Pancreas (tissue), 10 donors: ENCODE data around the gene MAMDC4. TPM values are rescaled to one million over a fixed set of nuclear protein-coding genes. Genes with fewer than 3 reads are reported as not detected.

Experiments used
- ATAC-seq, 4 donors: fragments of 200-7000 bp; cut with Tn5 transposase; one replicate each; pipeline versions ENCODE4 v1.8.0 to v1.9.1; 2020; ENCODE audit warnings: mild to moderate bottlenecking in 4 of 4, moderate library complexity in 4 of 4
- DNase-seq, 6 donors: peaks; one replicate each; pipeline ENCODE4 v3.0.0-alpha.2; 2020
- FAIRE-seq: peaks from 2 replicates; lab custom pipeline; 2012; peaks lifted over from hg19 to GRCh38; lab: Jason Lieb, UNC
- H3K27ac ChIP-seq, 4 donors: fragments of 200-600 bp; sonication (generic); 1 replicate in 3 of 4; 2 replicates in 1 of 4; pipeline versions ENCODE4 v1.5.0 to v1.8.0; 2020
- H3K27me3 ChIP-seq, 4 donors: fragments of 200-600 bp; one replicate each; pipeline ENCODE4 v1.8.0; 2021
- H3K36me3 ChIP-seq, 3 donors: fragments of 200-600 bp; sonication (generic) in 1 of 3; one replicate each; pipeline versions ENCODE4 v1.5.0 to v1.8.0; 2020 to 2021
- H3K4me1 ChIP-seq, 3 donors: fragments of 200-600 bp; one replicate each; pipeline ENCODE4 v1.8.0; 2021
- H3K4me3 ChIP-seq, 4 donors: fragments of 200-600 bp; sonication (generic) in 2 of 4; one replicate each; pipeline versions ENCODE4 v1.5.0 to v1.8.0; 2020 to 2021
- H3K9me3 ChIP-seq, 4 donors: fragments of 200-600 bp; one replicate each; pipeline ENCODE4 v1.8.0; 2021
- CTCF ChIP-seq, 4 donors: fragments of 200-600 bp; sonication (generic) in 3 of 4; IDR thresholded peaks; one replicate each; pipeline versions ENCODE4 v1.5.0 to v1.8.0; 2021; ENCODE audit warnings: antibody characterized with exemption in 4 of 4
- WGBS, 2 donors: extraction: QIAGEN DNeasy Blood & Tissue Kit; methylation state at CpG; one replicate each; pipeline ENCODE4 v1.1.7; 2013; 5-methylcytosine and 5-hydroxymethylcytosine counted together
- intact Hi-C, 3 donors: fragments of 100-400 bp; cut with DNase I; formaldehyde crosslinking; loops; one replicate each; pipeline versions ENCODE4 v1.11.1 to v1.14.2; 2022
- polyA plus RNA-seq, 2 donors: library from polyadenylated mRNA; stranded (reverse); fragments of 200-250 nt; gene quantifications; one replicate each; pipeline ENCODE4 v1.2.3, GENCODE V29; 2013
- total RNA-seq, 6 donors: library from RNA; stranded (reverse); fragmentation: NEBNext Ultra II Directional in 4 of 6; extraction: Animal tissue kit (Norgen Biotek cat#: 25700) in 4 of 6; gene quantifications; one replicate each; pipeline versions ENCODE4 v1.2.1 to v1.2.4, GENCODE V29; 2021 to 2023
- donor health status: healthy with polysubstance abuse.
- donor health status: DM: no; HTN: no; CAD: no; lungs with moderate emphysema.
- donor health status: DM: no; HTN: no; CAD: no.
- donor health status: control.
- donor health status: control.
- donor health status: Bipolar disorder and iron deficiency.
- donor health status: DM: yes; HTN: yes; CAD: no.
- donor health status: DM: no; HTN: no; CAD: no.
- donor health status: DM: no; HTN: no; CAD: no.
- donor health status: DM: yes; HTN: yes; CAD: no.

MAMDC4 gene
- total and polyA plus RNA-seq, 8 donors: 3.0 to 38.6 (median 5.4) TPM

GRCh38 chr9:136885950-136886578 is 33.9 kb downstream of the MAMDC4 start, which contains the start of gene TRAF2:
TRAF2 (plus strand) TSS chr9:136886516; CDS start chr9:136898741, 12,225 bp downstream.
- ATAC-seq (peak; percentile 92 to 98 (median 96)), DNase-seq (peak; percentile 97 to 99 (median 98)), FAIRE-seq (no peak)
- intact Hi-C loops: no loop called here
- 1% methylated on average over 35 to 88 of the region's 88 CpGs for WGBS, 2 donors
- Histone ChIP-seq H3K36me3 (no peaks in the 10 kb centered on the region), H3K27me3 (no peaks in the 10 kb centered on the region), H3K27ac (peak within 1 kb of the TSS in 3 of 4 donors; percentile 46 to 92 (median 91)), H3K9me3 (no peaks in the 10 kb centered on the region), H3K4me1 (peaks cover 0 to 33% (median 7%) of the 10 kb centered on the region in 3 donors), H3K4me3 (peak within 1 kb of the TSS; percentile 68 to 97 (median 84))
- no peak for TF ChIP-seq CTCF (IDR thresholded peaks at IDR 0.05)

GRCh38 chr9:136886610-136887597 is 34.8 kb downstream of the MAMDC4 start:
- Histone ChIP-seq H3K27me3 (no peaks in the 10 kb centered on the region), H3K36me3 (no peaks in the 10 kb centered on the region), H3K4me1 (peaks cover 0 to 27% (median 7%) of the 10 kb centered on the region in 3 donors), H3K4me3 (peak overlapping the region; percentile 68 to 97 (median 84)), H3K9me3 (no peaks in the 10 kb centered on the region), H3K27ac (peak overlapping the region in 3 of 4 donors; percentile 46 to 92 (median 91))
- intact Hi-C loops: no loop called here
- peak; percentile 25 to 60 (median 36) for ATAC-seq
- no peak for FAIRE-seq
- no peak for TF ChIP-seq CTCF (IDR thresholded peaks at IDR 0.05)
- WGBS, 2 donors: 2% methylated on average over 63 to 76 of the region's 76 CpGs
- DNase-seq: peak in 3 of 6 donors; percentile 59 to 82 (median 71)

DNA sequence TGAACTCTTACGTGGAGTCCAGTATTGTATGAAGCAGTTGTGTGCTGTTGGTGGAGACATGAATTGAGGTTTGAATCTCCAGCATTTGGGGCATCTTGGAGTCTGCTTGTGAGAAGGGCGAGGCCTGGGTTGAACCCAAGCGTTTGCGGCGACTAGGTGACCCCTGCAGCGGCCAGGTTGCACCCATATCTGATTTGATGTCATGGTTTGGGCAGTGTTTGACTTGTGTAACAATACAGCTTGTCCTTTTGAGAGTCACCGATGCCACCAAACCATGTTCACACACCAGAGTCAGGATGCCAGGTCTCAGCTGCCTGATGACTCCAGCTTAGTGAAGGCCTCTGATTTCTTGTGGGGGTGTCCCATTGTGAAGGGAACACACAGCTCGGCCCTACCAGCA is 36.3 kb downstream of the MAMDC4 start:
- TF ChIP-seq CTCF (IDR thresholded peaks at IDR 0.05): no peak
- Histone ChIP-seq H3K36me3 (no peaks in the 10 kb centered on the region), H3K4me1 (peaks cover 0 to 13% (median 7%) of the 10 kb centered on the region in 3 donors), H3K4me3 (no peak overlapping the region), H3K9me3 (no peaks in the 10 kb centered on the region), H3K27me3 (no peaks in the 10 kb centered on the region), H3K27ac (no peak overlapping the region)
- ATAC-seq (no peak), DNase-seq (no peak), FAIRE-seq (no peak)
- intact Hi-C loops: no loop called here
- 82 to 93% methylated on average over 8 of the region's 8 CpGs for WGBS, 2 donors

DNA sequence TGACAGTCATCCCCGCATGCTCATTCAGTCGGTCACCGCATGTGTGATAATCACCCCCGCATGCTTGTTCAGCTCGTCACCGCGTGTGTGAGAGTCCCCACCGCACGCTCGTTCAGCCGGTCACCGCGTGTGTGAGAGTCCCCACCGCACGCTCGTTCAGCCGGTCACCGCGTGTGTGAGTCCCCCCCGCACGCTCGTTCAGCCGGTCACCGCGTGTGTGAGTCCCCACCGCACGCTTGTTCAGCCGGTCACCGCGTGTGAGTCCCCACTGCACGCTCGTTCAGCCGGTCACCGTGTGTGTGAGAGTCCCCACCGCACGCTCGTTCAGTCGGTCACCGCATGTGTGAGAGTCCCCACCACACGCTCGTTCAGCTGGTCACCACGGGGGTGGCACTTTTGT is 37.7 kb downstream of the MAMDC4 start:
- H3K4me3 ChIP-seq: no peak overlapping the region
- FAIRE-seq (no peak), ATAC-seq (no peak), DNase-seq (no peak)
- no peak for TF ChIP-seq CTCF (IDR thresholded peaks at IDR 0.05)
- WGBS, 2 donors: 93 to 94% methylated on average over 42 of the region's 42 CpGs
- no peak overlapping the region for H3K27ac ChIP-seq
- no peaks in the 10 kb centered on the region for H3K27me3 ChIP-seq
- no peaks in the 10 kb centered on the region for H3K36me3 ChIP-seq
- H3K9me3 ChIP-seq: no peaks in the 10 kb centered on the region
- peaks cover 0 to 13% (median 7%) of the 10 kb centered on the region in 3 donors for H3K4me1 ChIP-seq
- intact Hi-C loops: no loop called here
